ENCODE measurements around the gene CYP4F22.

GRCh38 chr19:15589760-15590451 is 81.6 kb downstream of the CYP4F22 start:
- TF ChIP-seq CTCF (IDR thresholded peaks at IDR 0.05; ENCODE audit: low read length) (no peak), EZH2 (IDR thresholded peaks at IDR 0.05; ENCODE audit: borderline replicate concordance, low read length) (no peak)
